Measurements from ENCODE around the gene ERG.

GRCh38 chr21:38500073-38500472 lies 1.8 kb upstream of the ERG start:
- TF ChIP-seq MXI1 (IDR thresholded peaks at IDR 0.05; ENCODE audit: low read depth, low read length) = no peak
- TF ChIP-seq CTCF (IDR thresholded peaks at IDR 0.05) = no peak
- no peak for TF ChIP-seq REST (IDR thresholded peaks at IDR 0.05; ENCODE audit: low read depth, low read length)
- no peak for TF ChIP-seq MAX (IDR thresholded peaks at IDR 0.05; ENCODE audit: low read depth)
- TF ChIP-seq ZBTB33 (IDR thresholded peaks at IDR 0.05; ENCODE audit: borderline replicate concordance, low read depth) = no peak
- no peak for TF ChIP-seq RFX5 (IDR thresholded peaks at IDR 0.05; ENCODE audit: low read length)
